ENCODE measurements around the gene PPAN. TPM values are rescaled to one million over a fixed set of nuclear protein-coding genes. Genes with fewer than 3 reads are reported as not detected.

The PPAN gene
- total and polyA plus RNA-seq, 2 experiments from 2014 or later: 44.2 to 47.0 TPM

DNA sequence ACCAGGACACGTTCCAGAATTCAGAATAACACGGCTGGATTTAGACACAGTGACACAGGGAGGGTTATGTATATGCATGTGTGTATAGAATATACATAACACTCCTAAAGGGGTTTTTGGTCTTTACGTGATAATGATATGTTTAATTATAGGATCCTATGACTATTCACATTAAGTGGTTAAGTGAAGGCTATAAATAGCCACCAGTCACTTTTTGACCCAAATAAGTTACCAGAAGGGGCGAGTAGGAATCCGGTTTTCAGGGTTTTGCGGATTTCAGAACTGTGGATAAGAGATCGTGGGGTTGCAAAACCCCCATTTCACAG, 10.6 kb upstream of the PPAN start:
- peak overlapping the region; percentile 38 for H3K9ac ChIP-seq
- no peaks in the 10 kb centered on the region for H3K9me3 ChIP-seq (ENCODE audit: low read depth)
- peaks cover 16% of the 10 kb centered on the region for H3F3A ChIP-seq (ENCODE audit: insufficient read depth)
- DNase-seq: no peak
- H3K79me2 ChIP-seq (ENCODE audit: insufficient read depth): no peaks in the 10 kb centered on the region
- in situ Hi-C loops (cut with MboI): no loop called here
- no peaks in the 10 kb centered on the region for H4K20me1 ChIP-seq (ENCODE audit: insufficient read depth)
- no peak for TF ChIP-seq EZH2phosphoT487 (IDR thresholded peaks at IDR 0.05; ENCODE audit: insufficient read depth, low read depth)
- TF ChIP-seq EZH2 (IDR thresholded peaks at IDR 0.05; ENCODE audit: insufficient read depth, poor library complexity, severe bottlenecking): no peak
- H3K27ac ChIP-seq: peak overlapping the region; percentile 41
- 2 to 3% methylated on average over 7 of the region's 7 CpGs for WGBS, 2 experiments (ENCODE audit: low coverage in 1 of 2, low lambda C conversion rate in 2 of 2, missing lambda C conversion rate in 2 of 2)
- peak overlapping the region; percentile 65 for H2AFZ ChIP-seq
- no peaks in the 10 kb centered on the region for H3K9me2 ChIP-seq (ENCODE audit: insufficient read depth)
- H3K36me3 ChIP-seq (ENCODE audit: low read depth): no peaks in the 10 kb centered on the region; the same call in 1 of the 2 replicates
- peak overlapping the region; percentile 64 for H3K4me3 ChIP-seq
- peak overlapping the region; percentile 77 for H3K4me2 ChIP-seq (ENCODE audit: unreplicated experiment)
- H3K27me3 ChIP-seq (replicated peaks; ENCODE audit: insufficient read depth): no peaks in the 10 kb centered on the region
- H3K4me1 ChIP-seq (ENCODE audit: insufficient read depth): no peaks in the 10 kb centered on the region

DNA sequence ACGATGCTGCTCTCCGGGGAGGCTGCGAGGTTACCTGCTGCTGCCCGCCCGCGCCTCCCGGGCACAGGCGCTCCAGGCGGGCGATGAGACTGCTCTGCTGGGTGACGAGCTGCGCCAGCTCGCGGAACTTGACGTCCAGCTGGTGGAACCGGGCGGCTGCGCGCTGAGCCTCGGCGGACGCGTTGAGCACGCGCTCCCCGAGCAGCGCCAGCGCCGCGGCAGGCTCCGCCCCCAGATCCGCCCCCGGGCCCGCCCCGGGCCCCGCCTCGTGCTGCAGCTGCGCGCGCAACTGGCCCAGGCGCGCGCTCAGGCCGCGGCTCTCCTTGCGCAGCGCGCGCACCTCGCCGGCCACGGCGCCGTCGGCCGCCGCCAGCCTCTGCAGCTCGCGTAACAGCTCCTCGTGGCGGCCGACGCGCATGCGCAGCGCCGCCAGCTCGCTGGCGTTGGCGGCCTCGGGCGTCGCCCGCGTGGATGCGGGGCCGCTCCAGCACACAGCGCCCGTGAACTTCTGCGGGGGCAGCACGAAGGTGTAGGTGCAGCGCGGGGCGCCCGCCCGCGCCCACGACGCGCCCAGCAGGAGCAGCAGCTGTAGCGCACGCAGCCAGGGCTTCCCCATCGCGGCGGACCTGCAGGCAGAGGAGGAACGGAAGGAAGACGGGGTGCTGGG, 10.1 kb upstream of the PPAN start:
- no peaks in the 10 kb centered on the region for H3K27me3 ChIP-seq (replicated peaks; ENCODE audit: insufficient read depth)
- H3K4me1 ChIP-seq (ENCODE audit: insufficient read depth): no peaks in the 10 kb centered on the region
- no peaks in the 10 kb centered on the region; the same call in 1 of the 2 replicates for H3K36me3 ChIP-seq (ENCODE audit: low read depth)
- peak overlapping the region; percentile 70 for H3K4me3 ChIP-seq
- no peaks in the 10 kb centered on the region for H3K79me2 ChIP-seq (ENCODE audit: insufficient read depth)
- TF ChIP-seq EZH2phosphoT487 (IDR thresholded peaks at IDR 0.05; ENCODE audit: insufficient read depth, low read depth) (no peak), EZH2 (IDR thresholded peaks at IDR 0.05; ENCODE audit: insufficient read depth, poor library complexity, severe bottlenecking) (no peak)
- in situ Hi-C loops (cut with MboI): no loop called here
- 1 to 3% methylated on average over 56 to 68 of the region's 97 CpGs for WGBS, 2 experiments (ENCODE audit: low coverage in 1 of 2, low lambda C conversion rate in 2 of 2, missing lambda C conversion rate in 2 of 2)
- no peaks in the 10 kb centered on the region for H3K9me2 ChIP-seq (ENCODE audit: insufficient read depth)
- DNase-seq: peak; percentile 96
- H4K20me1 ChIP-seq (ENCODE audit: insufficient read depth): no peaks in the 10 kb centered on the region
- peak overlapping the region; percentile 87 for H2AFZ ChIP-seq
- H3K27ac ChIP-seq: peak overlapping the region; percentile 53
- H3K9me3 ChIP-seq (ENCODE audit: low read depth): no peaks in the 10 kb centered on the region
- H3K9ac ChIP-seq: peak overlapping the region; percentile 78
- H3K4me2 ChIP-seq (ENCODE audit: unreplicated experiment): peak overlapping the region; percentile 77
- peaks cover 16% of the 10 kb centered on the region for H3F3A ChIP-seq (ENCODE audit: insufficient read depth)

GRCh38 chr19:10096615-10096963, 9.6 kb upstream of the PPAN start:
- Histone ChIP-seq H3K27ac (peak overlapping the region; percentile 53), H3K9me2 (ENCODE audit: insufficient read depth) (no peaks in the 10 kb centered on the region), H3K4me2 (ENCODE audit: unreplicated experiment) (peak overlapping the region; percentile 76), H4K20me1 (ENCODE audit: insufficient read depth) (no peaks in the 10 kb centered on the region), H3K4me3 (peak overlapping the region; percentile 70), H2AFZ (peak overlapping the region; percentile 87), H3K79me2 (ENCODE audit: insufficient read depth) (no peaks in the 10 kb centered on the region), H3K9ac (peak overlapping the region; percentile 78), H3K4me1 (ENCODE audit: insufficient read depth) (no peaks in the 10 kb centered on the region), H3K36me3 (ENCODE audit: low read depth) (no peaks in the 10 kb centered on the region; the same call in 1 of the 2 replicates), H3K9me3 (ENCODE audit: low read depth) (no peaks in the 10 kb centered on the region), H3K27me3 (replicated peaks; ENCODE audit: insufficient read depth) (no peaks in the 10 kb centered on the region), H3F3A (ENCODE audit: insufficient read depth) (peaks cover 16% of the 10 kb centered on the region)
- TF ChIP-seq EZH2 (IDR thresholded peaks at IDR 0.05; ENCODE audit: insufficient read depth, poor library complexity, severe bottlenecking): no peak
- TF ChIP-seq EZH2phosphoT487 (IDR thresholded peaks at IDR 0.05; ENCODE audit: insufficient read depth, low read depth): no peak
- peak; percentile 59 for DNase-seq
- in situ Hi-C loops (cut with MboI): no loop called here
- WGBS, 2 experiments (ENCODE audit: low coverage in 1 of 2, low lambda C conversion rate in 2 of 2, missing lambda C conversion rate in 2 of 2): 23 to 24% methylated on average over 26 of the region's 26 CpGs

- WGBS, 2 experiments (ENCODE audit: low coverage in 1 of 2, low lambda C conversion rate in 2 of 2, missing lambda C conversion rate in 2 of 2): 85 to 87% methylated on average over 5 of the region's 5 CpGs
- Histone ChIP-seq H3K27ac (no peak overlapping the region), H3K4me2 (ENCODE audit: unreplicated experiment) (no peak overlapping the region), H3K36me3 (ENCODE audit: low read depth) (no peaks in the 10 kb centered on the region), H3K4me3 (no peak overlapping the region), H3K9me3 (ENCODE audit: low read depth) (no peaks in the 10 kb centered on the region), H3K27me3 (replicated peaks; ENCODE audit: insufficient read depth) (no peaks in the 10 kb centered on the region), H3K79me2 (ENCODE audit: insufficient read depth) (no peaks in the 10 kb centered on the region), H2AFZ (no peak overlapping the region), H3K4me1 (ENCODE audit: insufficient read depth) (no peaks in the 10 kb centered on the region), H3K9ac (no peak overlapping the region), H3K9me2 (ENCODE audit: insufficient read depth) (no peaks in the 10 kb centered on the region), H4K20me1 (ENCODE audit: insufficient read depth) (no peaks in the 10 kb centered on the region), H3F3A (ENCODE audit: insufficient read depth) (peaks cover 16% of the 10 kb centered on the region)
- TF ChIP-seq EZH2phosphoT487 (IDR thresholded peaks at IDR 0.05; ENCODE audit: insufficient read depth, low read depth) (no peak), EZH2 (IDR thresholded peaks at IDR 0.05; ENCODE audit: insufficient read depth, poor library complexity, severe bottlenecking) (no peak)
- no peak for DNase-seq
- in situ Hi-C loops (cut with MboI): no loop called here
Measured at GRCh38 chr19:10100163-10100785, 5.9 kb upstream of the PPAN start.
